Fibroblast of skin of back (primary cell): ENCODE results near the gene MICU1.
"Not testable (repeated sequence)": the region's sequence is repeated elsewhere in the genome, so short reads cannot be mapped to it uniquely, and the experiment has no call there.

Experiments
- DNase-seq: peaks from one replicate; pipeline ENCODE4 v3.0.0-alpha.2; 2013

The MICU1 gene

DNA sequence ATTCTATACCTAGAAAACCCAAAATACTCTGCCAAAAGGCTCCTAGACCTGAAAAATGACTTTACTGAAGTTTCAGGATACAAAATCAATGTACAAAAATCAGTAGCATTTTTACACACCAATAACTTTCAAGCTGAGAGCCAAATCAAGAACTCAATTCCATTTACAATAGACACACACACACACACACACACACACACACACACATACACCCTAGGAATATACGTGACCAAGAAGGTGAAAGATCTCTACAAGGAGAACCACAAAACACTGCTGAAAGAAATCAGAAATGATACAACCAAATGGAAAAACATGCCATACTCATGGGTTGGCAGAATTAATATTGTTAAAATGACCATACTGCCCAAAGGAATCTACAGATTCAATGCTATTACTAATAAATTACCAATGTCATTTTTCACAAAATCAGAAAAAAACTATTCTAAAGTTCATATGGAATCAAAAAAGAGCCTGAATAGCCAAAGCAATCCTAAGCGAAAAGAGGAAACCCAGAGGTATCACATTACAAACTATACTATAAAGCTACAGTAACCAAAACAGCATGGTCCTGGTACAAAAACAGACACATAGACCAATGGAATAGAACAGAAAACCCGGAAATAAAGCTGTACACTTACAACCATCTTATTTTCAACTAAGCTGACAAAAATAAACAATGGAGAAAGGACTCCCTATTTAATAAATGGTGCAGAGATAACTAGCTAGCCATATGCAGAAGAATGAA, 122.0 kb downstream of the MICU1 start:
- no peak for DNase-seq

DNA sequence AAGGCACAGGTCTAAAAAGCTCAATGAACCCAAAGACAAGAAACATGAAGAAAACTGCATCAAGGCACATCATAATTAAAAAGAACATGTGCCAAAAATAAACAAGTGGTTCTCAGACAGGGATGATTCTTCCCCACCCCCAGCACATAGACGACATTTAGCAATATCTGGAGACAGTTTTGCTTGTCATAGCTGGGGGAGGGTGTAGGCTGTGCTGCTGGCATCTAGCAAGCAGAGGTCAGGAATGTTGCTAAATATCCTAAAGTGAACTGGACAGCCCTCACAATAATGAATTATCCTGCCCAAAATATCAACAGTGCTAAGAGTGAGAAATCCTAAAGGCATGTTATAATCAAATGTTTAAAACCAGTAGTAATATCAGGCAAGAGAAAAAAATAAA, 122.6 kb downstream of the MICU1 start:
- DNase-seq: peak; percentile 79

DNA sequence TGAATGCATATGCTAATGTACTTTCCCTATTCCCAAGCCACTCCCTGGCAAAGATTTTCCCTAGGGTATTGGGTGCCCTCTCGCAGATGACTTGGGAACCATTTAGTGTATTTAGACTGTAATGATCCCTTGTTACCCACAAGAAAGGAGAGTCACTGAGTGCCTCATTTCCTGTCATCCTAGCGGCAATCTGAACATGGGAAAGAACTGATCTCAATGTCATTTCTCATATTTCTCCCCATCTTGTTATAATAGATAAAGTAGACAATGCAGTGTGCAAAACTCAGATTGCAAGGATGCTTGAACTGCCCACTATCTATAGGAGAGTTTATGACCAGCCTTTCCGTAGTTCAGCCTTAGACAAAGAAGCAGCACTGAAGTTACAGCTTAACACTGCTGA, 123.3 kb downstream of the MICU1 start:
- peak; percentile 32 for DNase-seq

DNA sequence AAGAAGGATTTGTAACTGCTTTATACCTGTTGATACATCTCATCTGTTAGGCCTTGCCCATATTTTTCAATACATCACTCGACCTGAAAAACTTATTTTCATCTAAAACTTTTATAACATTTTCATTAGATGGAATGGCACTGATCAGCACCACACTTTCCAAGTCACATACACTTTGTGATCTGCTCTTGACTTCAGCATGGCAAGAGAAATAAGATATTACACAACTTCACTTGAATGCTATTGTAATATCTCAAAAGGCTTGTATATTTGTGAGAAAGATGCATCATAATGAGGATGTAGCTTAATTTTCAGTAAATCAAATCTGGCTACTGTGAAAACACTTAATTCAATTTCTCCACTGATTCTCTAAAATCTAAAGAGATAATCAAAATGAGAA, 126.2 kb downstream of the MICU1 start:
- DNase-seq: no peak

DNA sequence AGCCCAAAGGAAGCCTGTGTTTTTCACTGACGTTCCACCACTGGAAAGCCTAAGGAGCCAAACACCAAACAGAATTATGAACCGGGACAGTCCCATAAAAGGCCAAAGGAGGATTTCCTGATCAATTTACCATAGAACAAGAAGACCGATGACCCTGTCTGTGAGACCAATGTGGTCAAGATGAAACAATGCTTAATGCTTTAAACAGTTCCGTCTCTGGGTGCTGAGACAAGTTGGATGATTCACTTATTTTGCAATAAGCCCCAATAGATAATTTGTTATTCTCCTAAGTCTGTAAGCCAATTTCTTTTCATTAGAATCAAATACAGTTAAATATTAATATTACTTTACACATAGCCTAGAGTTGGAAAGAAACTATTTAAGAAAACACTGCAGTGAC, 134.9 kb downstream of the MICU1 start:
- no peak for DNase-seq

DNA sequence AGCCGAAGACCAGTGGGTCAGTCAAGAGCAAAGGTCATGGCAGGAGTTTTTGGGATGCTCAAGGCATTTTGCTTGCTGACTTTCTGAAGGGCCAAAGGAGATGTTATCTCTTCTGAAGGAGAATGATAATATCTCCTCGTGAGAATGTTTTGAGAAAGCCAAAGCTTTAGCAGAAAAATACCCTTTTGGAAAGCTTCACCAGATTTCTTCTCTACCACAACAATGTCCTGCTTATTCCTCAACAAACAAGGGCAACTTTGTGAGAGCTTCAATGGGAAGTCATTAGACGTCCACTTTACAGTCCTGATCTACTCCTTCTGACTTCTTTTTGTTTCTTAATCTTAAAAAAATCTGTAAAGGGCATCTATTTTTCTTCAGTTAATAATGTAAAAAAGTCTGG, 138.4 kb downstream of the MICU1 start:
- no peak for DNase-seq

DNA sequence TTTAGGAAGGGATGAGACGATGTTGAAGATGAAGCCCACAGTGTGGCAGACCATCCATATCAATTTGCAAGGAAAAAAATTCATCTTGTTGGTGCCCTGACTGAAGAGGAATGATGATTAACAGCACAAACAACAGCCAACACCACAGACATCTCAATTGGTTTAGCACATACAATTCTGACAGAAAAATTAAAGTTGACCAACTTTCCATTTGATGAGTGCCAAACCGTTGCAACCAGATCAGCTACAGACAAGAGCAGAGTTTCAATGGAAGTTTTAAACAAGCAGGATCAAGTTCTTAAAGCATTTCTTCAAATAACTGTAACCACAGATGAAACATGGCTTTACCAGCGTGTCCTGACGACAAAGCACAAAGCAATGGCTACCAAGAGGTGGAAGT, 138.8 kb downstream of the MICU1 start:
- no peak for DNase-seq

DNA sequence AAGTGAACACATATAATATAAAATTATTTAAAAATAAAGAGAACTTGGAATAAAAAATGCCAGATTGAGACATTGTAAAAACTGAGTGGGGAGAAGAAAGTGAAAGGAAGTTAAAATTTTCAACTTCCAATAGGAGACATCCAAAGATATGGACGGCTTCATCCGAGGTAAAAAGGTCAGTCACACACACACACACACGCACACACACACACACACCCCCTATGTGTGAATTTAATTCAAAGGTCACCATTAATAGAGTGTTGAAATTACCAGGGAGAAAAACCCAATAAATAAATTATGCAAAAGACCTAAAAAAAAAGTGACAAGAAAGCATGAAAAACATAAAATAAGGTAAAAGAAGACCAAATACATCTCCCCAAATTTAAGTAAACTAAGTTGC, 140.2 kb downstream of the MICU1 start:
- DNase-seq: no peak

DNA sequence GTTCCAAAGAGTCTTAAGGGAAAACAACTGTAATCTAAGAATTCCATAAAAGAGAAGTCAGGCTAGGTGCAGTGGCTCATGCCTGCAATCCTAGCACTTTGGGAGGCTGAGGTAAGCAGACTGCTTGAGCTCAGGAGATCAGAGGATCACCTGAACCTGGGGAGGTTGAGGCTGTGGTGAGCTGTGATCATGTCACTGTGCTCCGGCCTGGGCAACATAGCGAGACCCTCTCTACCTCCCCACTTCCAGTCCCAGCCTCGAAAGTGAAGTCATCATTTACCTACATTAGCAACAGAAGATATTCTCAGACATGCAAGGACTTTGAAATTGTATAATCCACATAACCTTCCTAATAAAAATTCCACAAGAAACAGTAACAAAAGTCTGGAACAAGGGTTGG, 141.4 kb downstream of the MICU1 start:
- no peak for DNase-seq

DNA sequence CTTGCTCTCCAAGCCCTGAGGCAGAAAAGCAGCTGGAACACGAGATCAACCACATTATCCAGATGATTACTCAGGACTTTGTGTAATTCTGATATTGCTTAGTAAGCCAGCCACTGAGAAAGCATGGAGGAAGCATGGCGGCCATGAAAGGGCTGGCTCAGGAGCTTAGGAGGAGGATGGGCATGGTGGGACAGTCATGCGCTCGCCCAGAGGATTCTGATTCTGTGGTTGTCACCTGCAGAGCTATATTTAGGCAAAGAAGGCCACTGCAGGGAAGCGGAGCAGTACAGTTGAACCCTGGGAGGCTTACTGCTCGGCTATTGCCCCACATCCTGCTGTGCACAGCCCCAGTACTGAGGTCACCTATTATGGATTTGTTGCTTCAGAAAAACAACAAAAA, 142.4 kb downstream of the MICU1 start:
- peak; percentile 6 for DNase-seq

DNA sequence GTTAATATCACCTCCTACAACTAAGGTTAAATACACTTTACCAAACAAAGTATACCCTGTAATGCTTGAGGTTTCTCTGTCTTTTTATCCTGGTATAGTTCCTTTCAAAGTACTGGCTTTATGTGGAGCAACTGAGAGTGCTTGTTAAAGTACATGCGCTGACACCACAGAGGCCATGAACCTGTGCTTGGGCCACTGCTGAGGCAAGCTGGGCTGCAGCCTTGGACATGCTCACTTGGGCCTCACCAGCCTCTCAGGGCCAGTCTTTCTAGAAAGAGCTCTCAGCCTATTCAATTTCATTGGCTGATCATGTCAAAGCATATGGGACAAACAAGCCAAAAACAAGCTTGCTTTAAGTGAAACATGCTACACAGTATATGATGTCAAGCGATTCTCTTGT, 145.0 kb downstream of the MICU1 start:
- no peak for DNase-seq

DNA sequence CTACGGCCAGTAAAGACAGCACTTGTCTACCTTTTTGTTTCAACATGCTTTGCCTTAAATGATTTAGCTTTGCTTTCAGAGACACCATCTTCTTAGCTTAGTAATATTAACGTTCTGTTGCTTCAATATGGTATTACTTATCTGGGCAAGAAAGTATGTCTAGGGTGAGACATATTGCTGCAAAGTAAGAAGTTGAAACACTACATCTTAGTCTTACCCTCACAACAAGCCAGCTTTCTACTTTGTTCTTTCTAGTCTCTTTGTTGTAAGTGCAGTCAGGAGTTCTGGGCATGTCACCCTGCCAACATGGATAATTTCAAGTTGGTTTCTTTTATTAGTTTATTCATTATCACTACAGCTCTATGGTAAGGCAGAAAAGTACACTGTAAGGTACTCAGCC, 148.4 kb downstream of the MICU1 start:
- DNase-seq: no peak

DNA sequence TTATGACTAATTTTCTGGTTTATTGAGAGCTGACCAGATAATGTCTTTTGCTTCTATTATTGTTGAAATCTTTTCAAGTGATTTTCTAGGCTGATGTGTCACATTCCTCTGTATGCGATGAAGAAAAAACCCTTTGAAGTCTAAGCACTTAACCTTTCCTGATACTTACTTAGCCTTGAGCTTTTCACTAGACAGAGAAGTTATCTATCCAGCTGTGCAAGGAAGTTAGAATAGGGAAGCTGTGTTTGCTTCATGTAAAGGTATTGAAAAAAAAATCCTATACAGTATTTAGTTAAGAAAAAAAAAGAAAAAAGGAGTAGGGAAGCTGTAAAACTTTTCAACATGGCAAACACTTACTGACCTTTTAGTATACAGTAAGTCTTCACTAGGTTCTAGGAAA, 153.6 kb downstream of the MICU1 start:
- DNase-seq: no peak

DNA sequence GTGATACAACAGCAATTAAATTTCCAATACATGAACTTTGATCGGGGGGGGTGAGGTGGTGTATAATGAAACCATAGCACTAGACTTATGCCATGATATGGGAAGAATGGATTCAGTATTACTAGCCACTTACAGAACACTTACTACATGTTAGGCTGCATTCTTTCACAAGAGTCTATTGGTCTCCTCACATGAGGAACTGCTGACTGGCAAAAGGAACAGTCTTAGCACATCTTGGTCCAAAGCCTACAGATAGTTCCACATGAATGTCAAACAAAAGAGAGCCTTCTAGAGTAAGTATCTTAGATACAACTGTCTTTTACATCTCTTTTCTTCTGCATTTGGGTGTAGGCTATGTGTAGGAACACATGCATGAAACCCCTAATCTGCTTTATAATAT, 155.2 kb downstream of the MICU1 start:
- DNase-seq: no peak

DNA sequence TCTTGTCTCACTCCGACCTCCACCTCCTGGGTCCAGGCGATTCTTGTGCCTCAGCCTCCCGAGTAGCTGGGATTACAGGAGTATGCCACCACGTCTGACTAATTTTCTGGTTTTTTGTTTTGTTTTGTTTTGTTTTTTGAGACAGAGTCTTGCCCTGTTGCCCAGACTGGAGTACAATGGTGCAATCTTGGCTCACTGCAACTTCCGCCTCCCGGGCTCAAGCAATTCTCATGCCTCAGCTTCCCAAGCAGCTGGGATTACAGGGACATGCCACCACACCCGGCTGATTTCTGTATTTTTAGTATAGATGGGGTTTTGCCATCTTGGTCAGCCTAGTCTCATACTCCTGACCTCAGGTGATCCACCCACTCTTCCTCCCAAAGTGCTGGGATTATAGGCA, 158.8 kb downstream of the MICU1 start:
- not testable (repeated sequence) for DNase-seq

DNA sequence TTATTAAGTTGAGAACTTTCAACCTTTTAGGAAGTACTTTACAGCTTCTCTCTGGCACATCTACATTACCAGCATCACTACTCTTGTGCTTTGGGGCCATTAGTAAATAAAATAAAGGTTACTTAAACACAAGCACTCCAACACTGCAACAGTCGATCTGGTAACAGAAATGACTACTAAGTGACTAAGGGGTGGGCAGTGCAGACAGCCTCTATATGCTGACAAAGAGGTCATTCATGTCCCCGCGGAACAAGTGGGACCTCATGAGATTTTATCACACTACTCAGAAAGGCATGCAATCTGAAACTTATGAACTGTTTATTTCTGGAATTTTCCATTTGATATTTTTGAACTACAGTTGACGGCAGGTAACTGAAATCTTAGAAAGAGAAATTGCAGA, 159.9 kb downstream of the MICU1 start:
- DNase-seq: no peak

DNA sequence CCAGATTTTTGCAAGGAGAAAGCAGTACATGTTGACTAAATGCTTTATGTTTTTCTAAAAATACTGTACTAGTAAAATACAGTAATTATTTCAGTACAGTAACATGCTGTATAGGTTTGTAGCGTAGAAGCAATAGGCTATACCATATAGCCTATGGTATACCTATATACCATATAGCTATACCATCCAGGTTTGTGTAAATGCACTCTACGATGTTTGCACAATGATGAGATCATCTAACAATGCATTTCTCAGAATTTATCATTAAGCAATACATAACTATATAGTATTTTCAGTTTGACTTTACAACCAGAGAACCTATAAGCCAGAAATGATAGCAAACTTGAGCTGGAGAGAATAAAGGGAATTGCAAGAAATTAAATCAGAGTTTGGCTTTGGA, 161.4 kb downstream of the MICU1 start:
- DNase-seq: no peak

DNA sequence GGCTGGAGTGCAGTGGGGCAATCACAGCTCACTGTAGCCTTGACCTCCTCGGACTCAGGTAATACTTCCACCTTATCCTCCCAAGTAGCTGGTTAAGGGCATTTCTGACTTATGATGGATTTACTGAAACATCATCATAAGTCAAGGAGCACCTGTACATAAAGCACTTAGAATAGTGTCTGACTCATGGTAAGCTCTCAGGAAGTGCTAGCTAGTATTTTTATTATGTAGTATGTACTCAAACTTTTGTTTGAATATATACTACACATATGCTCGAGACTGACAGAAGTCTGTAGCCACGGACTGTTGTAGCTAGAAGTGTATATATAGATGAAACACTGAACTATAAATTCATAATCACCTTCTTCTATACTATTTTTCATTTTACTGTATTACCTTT, 163.6 kb downstream of the MICU1 start:
- DNase-seq: no peak

DNA sequence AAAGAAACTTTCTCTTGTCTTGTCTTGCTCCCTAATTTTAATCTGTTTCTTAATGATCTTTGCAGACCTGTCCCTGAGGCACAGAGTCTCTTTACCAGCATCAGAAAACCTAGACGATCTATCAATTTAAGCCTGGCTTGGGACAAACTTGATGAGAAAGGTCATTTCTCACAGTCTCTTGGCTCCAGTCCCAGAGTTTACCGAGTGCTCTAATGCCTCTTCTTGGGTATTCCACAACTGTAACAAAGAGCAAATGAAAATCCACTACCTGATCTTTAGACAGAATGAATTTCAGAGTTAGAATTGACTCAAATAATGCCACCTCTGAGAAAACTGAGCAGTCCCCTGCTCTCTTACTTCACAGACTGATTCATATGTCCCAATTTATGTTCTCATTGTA, 164.8 kb downstream of the MICU1 start:
- DNase-seq: no peak

DNA sequence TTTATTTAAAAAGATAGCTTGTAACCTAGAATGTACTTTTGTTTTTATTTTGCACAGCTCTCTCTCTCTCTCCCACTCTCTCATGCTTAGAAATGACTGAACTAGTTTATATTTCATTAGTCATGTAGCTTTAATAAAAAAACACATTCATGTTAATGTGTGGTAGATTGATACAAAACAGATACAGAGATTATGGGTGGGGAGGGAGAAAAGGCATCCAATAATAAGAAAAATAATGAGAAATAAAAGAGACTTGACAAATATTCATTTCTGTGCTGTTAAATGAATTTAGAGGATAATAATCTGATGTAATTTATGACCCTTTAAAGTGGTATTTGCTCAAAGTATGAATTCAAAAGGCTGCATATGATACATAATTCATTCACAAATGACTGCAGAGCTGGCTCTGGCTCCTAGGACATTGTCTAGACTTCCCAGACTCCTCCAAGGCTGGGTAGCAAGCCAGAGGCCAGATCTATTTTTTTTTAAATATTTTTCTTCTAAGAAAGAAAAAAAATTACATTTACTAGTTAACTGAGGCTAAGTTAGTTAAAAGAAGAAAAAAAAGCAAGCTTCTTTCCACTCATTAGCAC, 165.5 kb downstream of the MICU1 start:
- DNase-seq: no peak

DNA sequence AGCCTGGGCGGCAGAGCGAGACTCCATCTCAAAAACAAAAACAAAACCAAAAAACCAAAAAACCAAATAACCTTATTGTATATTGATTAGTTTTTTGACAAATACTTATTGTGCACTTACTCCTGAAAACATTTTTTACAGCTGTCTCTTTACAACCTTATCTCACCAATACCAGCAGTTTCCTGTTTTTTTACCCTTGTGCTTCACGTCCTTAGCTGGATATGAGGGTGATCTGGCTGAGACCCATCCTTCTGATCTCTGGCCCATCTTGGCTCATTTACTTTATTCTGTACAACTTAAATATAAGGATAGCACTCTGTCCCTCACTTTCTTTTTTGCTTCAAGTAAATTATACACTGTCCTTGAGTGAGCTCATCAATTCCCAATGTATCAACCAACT, 166.6 kb downstream of the MICU1 start:
- DNase-seq: no peak

DNA sequence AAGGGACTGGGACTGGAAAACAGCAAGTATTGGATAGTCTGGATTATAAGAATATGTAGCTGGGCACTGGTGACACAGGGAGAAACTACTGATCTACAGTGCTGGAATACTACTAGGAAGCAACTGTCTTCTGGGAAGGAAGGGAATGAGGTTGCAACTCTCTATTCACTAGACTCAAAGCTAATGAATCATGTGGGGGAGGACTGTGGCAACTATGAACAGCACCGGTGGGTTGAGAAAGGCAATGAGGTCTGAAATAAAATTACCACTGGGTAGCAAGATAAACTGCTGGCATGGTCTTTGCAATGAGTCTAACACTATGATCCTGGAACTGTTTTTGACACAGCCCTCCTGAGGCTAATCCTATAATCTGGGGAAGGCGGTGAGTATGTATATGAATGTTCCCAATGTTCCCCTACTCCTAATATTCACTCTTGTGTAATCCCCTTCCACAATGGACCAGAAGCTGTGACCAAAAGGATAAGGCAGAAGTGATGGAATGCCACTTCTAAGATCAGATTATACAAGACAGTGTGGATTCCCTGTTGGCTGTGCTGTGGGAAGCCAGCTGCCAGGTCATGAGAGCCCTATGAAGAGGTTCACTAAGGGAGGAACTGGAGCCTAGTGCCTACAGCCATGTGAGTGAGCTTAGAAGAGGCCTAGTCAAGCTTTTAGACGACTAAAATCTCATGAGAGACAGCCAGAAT, 169.8 kb downstream of the MICU1 start:
- DNase-seq: no peak

DNA sequence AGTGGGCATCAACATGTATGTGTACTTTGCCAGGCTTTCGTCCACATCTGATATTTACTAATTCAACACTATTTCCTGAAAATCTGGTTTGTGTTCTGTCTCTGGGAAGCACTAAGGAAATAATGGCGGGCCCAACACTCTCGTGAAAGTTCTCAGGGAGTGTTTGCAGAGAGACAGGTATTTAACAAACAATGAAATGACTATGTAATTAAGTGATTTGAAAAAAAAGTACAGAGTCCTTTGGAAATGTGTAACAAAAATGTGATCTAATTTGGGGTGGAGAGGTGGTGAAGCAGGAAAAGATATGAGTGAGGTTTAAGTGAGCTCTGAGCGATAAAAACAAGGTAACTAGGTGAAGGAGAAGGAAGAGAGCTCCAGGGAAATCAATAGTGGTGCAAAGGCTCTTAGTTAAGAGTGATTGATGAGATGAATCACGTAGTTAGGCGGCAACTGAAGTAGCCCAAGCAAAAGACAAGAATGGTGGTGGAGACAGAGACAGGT, 175.9 kb downstream of the MICU1 start:
- no peak for DNase-seq

DNA sequence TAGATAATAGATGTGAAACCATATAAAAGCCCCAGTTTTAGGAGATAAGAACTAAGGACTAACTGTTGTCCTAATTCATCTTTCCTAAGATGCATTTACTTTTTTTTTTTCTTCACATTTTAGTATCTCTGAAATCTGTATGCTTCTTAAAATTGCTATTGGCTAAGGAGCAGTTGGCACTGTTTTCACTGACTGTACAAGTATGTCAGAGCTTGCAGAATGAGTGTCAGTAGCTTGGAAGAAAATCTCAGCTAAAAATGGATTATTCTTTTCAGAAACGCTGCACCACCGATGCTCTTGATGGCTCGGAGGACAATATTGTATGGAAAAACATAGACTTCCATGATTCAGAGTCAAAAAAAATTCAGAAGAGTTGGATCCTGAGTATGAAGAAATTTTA, 180.0 kb downstream of the MICU1 start:
- no peak for DNase-seq
